SK-N-MC (cell line): ENCODE measurements around the gene NEXN.

Experiments
- DNase-seq: peaks from one replicate; pipeline ENCODE4 v3.0.0-alpha.2; 2011; ENCODE audit warnings: low read depth, low spot score
- H3K27ac ChIP-seq: fragments of 200-600 bp; sonication (generic); 2 replicates; pipeline ENCODE4 v1.5.1; 2016; ENCODE audit warnings: mixed run types
- H3K36me3 ChIP-seq: fragments of 200-600 bp; sonication (generic); 2 replicates; pipeline ENCODE4 v1.6.1; 2017; ENCODE audit warnings: antibody characterized with exemption, low read length, mixed read lengths; ENCODE audit not compliant: insufficient read depth
- H3K4me3 ChIP-seq: fragments of 200-600 bp; sonication (generic); 2 replicates; pipeline ENCODE4 v1.5.1; 2016
- H3K9ac ChIP-seq: fragments of 200-600 bp; sonication (generic); 2 replicates; pipeline ENCODE4 v1.8.0; 2017; ENCODE audit warnings: mixed run types, mixed read lengths; ENCODE audit not compliant: insufficient read length
- H3K9me3 ChIP-seq: fragments of 200-600 bp; sonication (generic); 2 replicates; pipeline ENCODE4 v1.6.1; 2017; ENCODE audit warnings: low read depth, mild to moderate bottlenecking, antibody characterized with exemption, low read length, moderate library complexity, mixed read lengths
- EZH2 ChIP-seq: fragments of 200-600 bp; sonication (generic); IDR thresholded peaks from one replicate; pipeline ENCODE4 v1.6.1; 2017; ENCODE audit warnings: antibody characterized with exemption
- FOXP2 ChIP-seq: optimal IDR thresholded peaks from 2 replicates; pipeline ENCODE3; 2011; ENCODE audit warnings: mild to moderate bottlenecking, moderate library complexity; ENCODE audit not compliant: insufficient read depth; ENCODE audit errors: extremely low read length, control extremely low read depth
- POLR2AphosphoS5 ChIP-seq: IDR thresholded peaks from 2 replicates; pipeline ENCODE4 v1.6.1; 2012; ENCODE audit warnings: mild to moderate bottlenecking, low read depth, low read length, borderline replicate concordance

Gene NEXN

GRCh38 chr1:77888081-77888780 lies at the start of gene NEXN:
Gene NEXN, plus strand, starts transcription at chr1:77888624. Its CDS starts 27,483 bp downstream, at chr1:77916107.
- Histone ChIP-seq H3K27ac (no peak within 1 kb of the TSS), H3K4me3 (peak within 1 kb of the TSS; percentile 93), H3K9me3 (no peaks in the 10 kb centered on the region), H3K36me3 (no peaks in the 10 kb centered on the region), H3K9ac (peak within 1 kb of the TSS; percentile 79)
- no peak for TF ChIP-seq POLR2AphosphoS5
- TF ChIP-seq FOXP2: no peak
- no peak for TF ChIP-seq EZH2
- no peak for DNase-seq

GRCh38 chr1:77841574-77841973 lies 46.9 kb upstream of the NEXN start:
- DNase-seq: no peak
- no peak overlapping the region for H3K9ac ChIP-seq
- H3K27ac ChIP-seq: no peak overlapping the region
- no peaks in the 10 kb centered on the region for H3K9me3 ChIP-seq
- H3K4me3 ChIP-seq: no peak overlapping the region
- no peak for TF ChIP-seq FOXP2
- no peak for TF ChIP-seq POLR2AphosphoS5
- TF ChIP-seq EZH2: no peak
- peaks cover 14% of the 10 kb centered on the region for H3K36me3 ChIP-seq

GRCh38 chr1:77845951-77846350 lies 42.5 kb upstream of the NEXN start:
- TF ChIP-seq FOXP2 (no peak), POLR2AphosphoS5 (no peak), EZH2 (no peak)
- DNase-seq: no peak
- no peak overlapping the region for H3K9ac ChIP-seq
- H3K36me3 ChIP-seq: peaks cover 7% of the 10 kb centered on the region
- H3K9me3 ChIP-seq: no peaks in the 10 kb centered on the region
- H3K4me3 ChIP-seq: no peak overlapping the region
- no peak overlapping the region for H3K27ac ChIP-seq

GRCh38 chr1:77846966-77847365 lies 41.5 kb upstream of the NEXN start:
- TF ChIP-seq FOXP2: no peak
- TF ChIP-seq POLR2AphosphoS5: no peak
- TF ChIP-seq EZH2: no peak
- no peak for DNase-seq
- H3K27ac ChIP-seq: no peak overlapping the region
- peaks cover 7% of the 10 kb centered on the region for H3K36me3 ChIP-seq
- no peaks in the 10 kb centered on the region for H3K9me3 ChIP-seq
- H3K4me3 ChIP-seq: no peak overlapping the region
- no peak overlapping the region for H3K9ac ChIP-seq

- DNase-seq: no peak
- peaks cover 7% of the 10 kb centered on the region for H3K36me3 ChIP-seq
- no peaks in the 10 kb centered on the region for H3K9me3 ChIP-seq
- no peak overlapping the region for H3K9ac ChIP-seq
- H3K4me3 ChIP-seq: no peak overlapping the region
- H3K27ac ChIP-seq: no peak overlapping the region
- TF ChIP-seq EZH2 (no peak), FOXP2 (no peak), POLR2AphosphoS5 (no peak)
Measured at GRCh38 chr1:77847621-77848080, 40.8 kb upstream of the NEXN start.

GRCh38 chr1:77850082-77850481 lies 38.3 kb upstream of the NEXN start:
- Histone ChIP-seq H3K36me3 (peaks cover 3% of the 10 kb centered on the region; the same call in 1 of the 2 replicates), H3K9ac (no peak overlapping the region), H3K9me3 (no peaks in the 10 kb centered on the region), H3K4me3 (no peak overlapping the region), H3K27ac (no peak overlapping the region)
- no peak for DNase-seq
- TF ChIP-seq EZH2: no peak
- no peak for TF ChIP-seq FOXP2
- TF ChIP-seq POLR2AphosphoS5: no peak

- Histone ChIP-seq H3K27ac (no peak overlapping the region), H3K9ac (no peak overlapping the region), H3K36me3 (no peaks in the 10 kb centered on the region), H3K9me3 (no peaks in the 10 kb centered on the region), H3K4me3 (no peak overlapping the region)
- TF ChIP-seq POLR2AphosphoS5: no peak
- TF ChIP-seq FOXP2: no peak
- TF ChIP-seq EZH2: no peak
- DNase-seq: no peak
Measured at GRCh38 chr1:77857552-77857951, 30.9 kb upstream of the NEXN start.

- H3K9me3 ChIP-seq: no peaks in the 10 kb centered on the region
- DNase-seq: no peak
- no peak overlapping the region for H3K9ac ChIP-seq
- H3K27ac ChIP-seq: no peak overlapping the region
- H3K4me3 ChIP-seq: no peak overlapping the region
- no peaks in the 10 kb centered on the region for H3K36me3 ChIP-seq
- no peak for TF ChIP-seq FOXP2
- no peak for TF ChIP-seq POLR2AphosphoS5
- TF ChIP-seq EZH2: no peak
Measured at GRCh38 chr1:77858725-77859124, 29.7 kb upstream of the NEXN start.
